ENCODE data around the gene SHANK2.

The SHANK2 gene

GRCh38 chr11:71223671-71224660 lies 28.4 kb downstream of the SHANK2 start:
- Histone ChIP-seq H3F3A (ENCODE audit: low read depth) (no peaks in the 10 kb centered on the region), H3K9ac (ENCODE audit: low read depth, low read length, poor library complexity, severe bottlenecking) (no peak overlapping the region), H3K9me2 (replicated peaks; ENCODE audit: low read depth, low read length) (no peaks in the 10 kb centered on the region), H2AFZ (ENCODE audit: low read length) (no peak overlapping the region), H3K9me3 (ENCODE audit: insufficient read depth, low read depth, low read length) (peaks cover 11% of the 10 kb centered on the region; the same call in 1 of the 2 replicates), H3K4me3 (ENCODE audit: low read length, poor library complexity, severe bottlenecking) (no peak overlapping the region), H4K20me1 (ENCODE audit: insufficient read depth, low read length, poor library complexity, severe bottlenecking) (no peaks in the 10 kb centered on the region), H3K4me2 (ENCODE audit: low read depth, low read length, poor library complexity, severe bottlenecking) (no peak overlapping the region), H3K36me3 (ENCODE audit: insufficient read depth, low read length) (no peaks in the 10 kb centered on the region), H3K79me2 (ENCODE audit: insufficient read depth, low read length) (no peaks in the 10 kb centered on the region), H3K27me3 (ENCODE audit: insufficient read depth, low read length, poor library complexity, severe bottlenecking) (no peaks in the 10 kb centered on the region), H3K4me1 (ENCODE audit: insufficient read depth, low read length, poor library complexity, severe bottlenecking) (no peaks in the 10 kb centered on the region)
- TF ChIP-seq CTCF (conservative IDR thresholded peaks at IDR 0.05; ENCODE audit: low read length) (no peak), EZH2phosphoT487 (IDR thresholded peaks at IDR 0.05; ENCODE audit: borderline replicate concordance) (no peak)

GRCh38 chr11:71223081-71223405 lies 29.3 kb downstream of the SHANK2 start:
- Histone ChIP-seq H3K9me3 (ENCODE audit: insufficient read depth, low read depth, low read length) (peaks cover 11% of the 10 kb centered on the region; the same call in 1 of the 2 replicates), H2AFZ (ENCODE audit: low read length) (no peak overlapping the region), H3K79me2 (ENCODE audit: insufficient read depth, low read length) (no peaks in the 10 kb centered on the region), H3K4me2 (ENCODE audit: low read depth, low read length, poor library complexity, severe bottlenecking) (no peak overlapping the region), H3K36me3 (ENCODE audit: insufficient read depth, low read length) (no peaks in the 10 kb centered on the region), H3K27me3 (ENCODE audit: insufficient read depth, low read length, poor library complexity, severe bottlenecking) (no peaks in the 10 kb centered on the region), H3K9me2 (replicated peaks; ENCODE audit: low read depth, low read length) (no peaks in the 10 kb centered on the region), H3K4me3 (ENCODE audit: low read length, poor library complexity, severe bottlenecking) (no peak overlapping the region), H3K9ac (ENCODE audit: low read depth, low read length, poor library complexity, severe bottlenecking) (no peak overlapping the region), H4K20me1 (ENCODE audit: insufficient read depth, low read length, poor library complexity, severe bottlenecking) (no peaks in the 10 kb centered on the region), H3K4me1 (ENCODE audit: insufficient read depth, low read length, poor library complexity, severe bottlenecking) (no peaks in the 10 kb centered on the region), H3F3A (ENCODE audit: low read depth) (no peaks in the 10 kb centered on the region)
- no peak for TF ChIP-seq EZH2phosphoT487 (IDR thresholded peaks at IDR 0.05; ENCODE audit: borderline replicate concordance)
- TF ChIP-seq CTCF (conservative IDR thresholded peaks at IDR 0.05; ENCODE audit: low read length): no peak

- no peaks in the 10 kb centered on the region for H3K27me3 ChIP-seq (ENCODE audit: insufficient read depth, low read length, poor library complexity, severe bottlenecking)
- TF ChIP-seq CTCF (conservative IDR thresholded peaks at IDR 0.05; ENCODE audit: low read length) (no peak), EZH2phosphoT487 (IDR thresholded peaks at IDR 0.05; ENCODE audit: borderline replicate concordance) (no peak)
- H3K4me3 ChIP-seq (ENCODE audit: low read length, poor library complexity, severe bottlenecking): no peak overlapping the region
- H3K4me2 ChIP-seq (ENCODE audit: low read depth, low read length, poor library complexity, severe bottlenecking): no peak overlapping the region
- H3K9me2 ChIP-seq (replicated peaks; ENCODE audit: low read depth, low read length): no peaks in the 10 kb centered on the region
- H3K9me3 ChIP-seq (ENCODE audit: insufficient read depth, low read depth, low read length): peaks cover 11% of the 10 kb centered on the region; the same call in 1 of the 2 replicates
- no peaks in the 10 kb centered on the region for H3F3A ChIP-seq (ENCODE audit: low read depth)
- H3K4me1 ChIP-seq (ENCODE audit: insufficient read depth, low read length, poor library complexity, severe bottlenecking): no peaks in the 10 kb centered on the region
- H3K9ac ChIP-seq (ENCODE audit: low read depth, low read length, poor library complexity, severe bottlenecking): no peak overlapping the region
- no peaks in the 10 kb centered on the region for H3K36me3 ChIP-seq (ENCODE audit: insufficient read depth, low read length)
- H2AFZ ChIP-seq (ENCODE audit: low read length): no peak overlapping the region
- no peaks in the 10 kb centered on the region for H4K20me1 ChIP-seq (ENCODE audit: insufficient read depth, low read length, poor library complexity, severe bottlenecking)
- no peaks in the 10 kb centered on the region for H3K79me2 ChIP-seq (ENCODE audit: insufficient read depth, low read length)
Measured at GRCh38 chr11:71222318-71223080, 29.9 kb downstream of the SHANK2 start.
